ENCODE data around the gene RNF150.

RNF150 gene

GRCh38 chr4:141130947-141131605, 2.2 kb downstream of the RNF150 start:
- DNase-seq = no peak

- DNase-seq = no peak
Measured at GRCh38 chr4:141127884-141128283, 5.4 kb downstream of the RNF150 start.

GRCh38 chr4:141126769-141127168, 6.5 kb downstream of the RNF150 start:
- DNase-seq = no peak

GRCh38 chr4:141124224-141124623, 9.0 kb downstream of the RNF150 start:
- DNase-seq = no peak

GRCh38 chr4:141121768-141122454, 11.4 kb downstream of the RNF150 start:
- no peak for DNase-seq

- DNase-seq = no peak
Measured at GRCh38 chr4:141121101-141121500, 12.2 kb downstream of the RNF150 start.

GRCh38 chr4:141120036-141120593, 13.2 kb downstream of the RNF150 start:
- no peak for DNase-seq

GRCh38 chr4:141119071-141119470, 14.2 kb downstream of the RNF150 start:
- no peak for DNase-seq

- DNase-seq = no peak
Measured at GRCh38 chr4:141118381-141118780, 14.9 kb downstream of the RNF150 start.

- DNase-seq = no peak
Measured at GRCh38 chr4:141117935-141118334, 15.3 kb downstream of the RNF150 start.

- DNase-seq = no peak
Measured at GRCh38 chr4:141109983-141110382, 23.3 kb downstream of the RNF150 start.

GRCh38 chr4:141107927-141108326, 25.3 kb downstream of the RNF150 start:
- no peak for DNase-seq

GRCh38 chr4:141102367-141102766, 30.9 kb downstream of the RNF150 start:
- no peak for DNase-seq

GRCh38 chr4:141101511-141101910, 31.8 kb downstream of the RNF150 start:
- no peak for DNase-seq

GRCh38 chr4:141099326-141099725, 33.9 kb downstream of the RNF150 start:
- DNase-seq = no peak

- no peak for DNase-seq
Measured at GRCh38 chr4:141098163-141098562, 35.1 kb downstream of the RNF150 start.

- no peak for DNase-seq
Measured at GRCh38 chr4:141090473-141090872, 42.8 kb downstream of the RNF150 start.

- DNase-seq = no peak
Measured at GRCh38 chr4:141081921-141082395, 51.3 kb downstream of the RNF150 start.

GRCh38 chr4:141080668-141081067, 52.6 kb downstream of the RNF150 start:
- DNase-seq = no peak

- no peak for DNase-seq
Measured at GRCh38 chr4:141079393-141079930, 53.8 kb downstream of the RNF150 start.

GRCh38 chr4:141078871-141079270, 54.4 kb downstream of the RNF150 start:
- DNase-seq = no peak

GRCh38 chr4:141077611-141078225, 55.6 kb downstream of the RNF150 start:
- DNase-seq = no peak

- no peak for DNase-seq
Measured at GRCh38 chr4:141075553-141075952, 57.7 kb downstream of the RNF150 start.

Measured in bone marrow (tissue), 2 donors.